Mononuclear cell (primary cell): Measurements from ENCODE around the gene CLPSL1. TPM values are rescaled to one million over a fixed set of nuclear protein-coding genes. Genes with fewer than 3 reads are reported as not detected.

ENCODE experiments used
- total RNA-seq: library from RNA; depleted of rRNA; stranded (reverse); fragments of >200 nt; gene quantifications from one replicate; pipeline ENCODE4 v1.2.3, GENCODE V29; 2012

Gene CLPSL1
- total RNA-seq, 1 donor, result not detected

Other genes starting within 250 kb of the CLPSL1 start
- 20.1 TPM for gene FKBP5, start 92.1 kb upstream of the CLPSL1 start, total RNA-seq
- 0.10 TPM for gene ARMC12, start 44.0 kb upstream of the CLPSL1 start, total RNA-seq
- not detected for gene CLPSL2, start 4.4 kb upstream of the CLPSL1 start, total RNA-seq
- not detected for gene CLPS, start 16.3 kb downstream of the CLPSL1 start, total RNA-seq
- gene LHFPL5, start 24.3 kb downstream of the CLPSL1 start, total RNA-seq, result not detected
- gene SRPK1, start 140.1 kb downstream of the CLPSL1 start, total RNA-seq, result 70.7 TPM
- gene SLC26A8, start 243.6 kb downstream of the CLPSL1 start, total RNA-seq, result 0.10 TPM
- gene MAPK14, start 246.8 kb downstream of the CLPSL1 start, total RNA-seq, result 86.9 TPM